Stimulated activated CD8-positive, alpha-beta memory T cell treated with anti-CD3 and anti-CD28 coated beads, Interleukin-12 subunit alpha, Interleukin-12 subunit beta, amount 100 ng/mL, for 4 hours (primary cell): ENCODE data around the gene SALL3.

Experiments used
- DNase-seq: peaks from one replicate; pipeline ENCODE4 v3.0.0-alpha.2; 2020; ENCODE audit warnings: low read depth

The SALL3 gene

GRCh38 chr18:79006106-79006795 is 26.6 kb downstream of the SALL3 start:
- DNase-seq = no peak

DNA sequence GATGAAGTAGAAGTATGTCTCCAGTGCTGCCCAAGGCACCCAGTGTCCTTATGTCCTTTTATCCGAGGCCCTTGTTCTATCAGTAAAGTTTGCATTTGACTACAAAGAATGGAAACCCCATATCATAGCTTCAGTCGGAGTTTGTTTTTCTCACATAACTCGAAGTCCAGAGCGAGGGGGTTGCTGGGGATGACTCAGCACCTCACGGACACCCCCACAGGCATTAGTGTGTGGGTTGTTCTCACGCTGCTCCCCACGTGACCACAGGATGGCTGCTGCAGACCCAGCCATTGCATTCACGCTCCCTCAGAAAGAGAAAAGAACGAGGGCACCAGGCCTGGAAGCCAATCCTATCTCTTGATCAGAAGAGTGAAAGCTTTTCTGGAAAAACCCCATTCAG is 27.8 kb downstream of the SALL3 start:
- DNase-seq = no peak

GRCh38 chr18:79008356-79008940 is 28.8 kb downstream of the SALL3 start:
- DNase-seq = no peak

GRCh38 chr18:79010802-79011201 is 31.2 kb downstream of the SALL3 start:
- no peak for DNase-seq

- no peak for DNase-seq
These were observed 31.8 kb downstream of the SALL3 start for GRCh38 chr18:79011300-79011870.

GRCh38 chr18:79013869-79014268 is 34.3 kb downstream of the SALL3 start:
- no peak for DNase-seq

- no peak for DNase-seq
These were observed 39.3 kb downstream of the SALL3 start for GRCh38 chr18:79018911-79019310.

DNA sequence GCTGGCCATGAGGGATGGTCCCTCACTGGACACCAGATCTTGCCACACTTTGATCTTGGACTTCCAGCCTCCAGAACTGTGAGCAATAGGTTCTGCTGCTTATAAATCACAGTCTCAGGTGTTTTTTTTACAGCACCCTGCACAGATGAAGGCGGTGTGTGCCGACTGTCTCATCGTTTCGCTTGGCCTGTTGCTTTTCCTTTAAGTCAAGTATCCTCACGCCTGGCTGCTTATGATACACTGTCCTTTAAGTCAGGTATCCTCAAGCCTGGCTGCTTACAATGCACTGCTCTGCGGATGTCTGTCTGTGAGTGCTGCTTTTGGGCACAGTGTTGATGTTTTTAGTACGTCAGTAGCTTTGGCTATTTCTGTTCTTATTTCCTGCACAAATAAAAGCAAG is 40.3 kb downstream of the SALL3 start:
- no peak for DNase-seq

- no peak for DNase-seq
These were observed 43.0 kb downstream of the SALL3 start for GRCh38 chr18:79022603-79023002.

DNA sequence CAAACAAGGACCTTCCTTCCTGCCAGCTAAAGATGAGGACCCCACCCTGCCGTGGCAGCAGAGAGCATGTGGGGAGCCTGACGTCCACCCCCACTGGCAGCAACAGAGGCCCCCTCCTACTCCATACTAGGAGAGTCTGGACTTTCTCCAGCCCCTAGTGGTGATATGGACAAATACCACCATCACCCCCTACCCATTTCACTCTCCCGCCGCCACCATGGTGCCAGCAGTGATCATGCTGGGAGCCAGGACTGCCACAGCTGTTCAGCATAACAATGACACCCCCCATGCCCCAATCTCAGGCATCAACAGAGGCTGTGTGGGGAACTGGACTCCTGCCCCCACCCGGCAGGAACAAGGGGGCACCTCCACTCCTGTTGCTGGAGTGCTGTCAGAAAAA is 46.9 kb downstream of the SALL3 start:
- no peak for DNase-seq

GRCh38 chr18:79030680-79031079 is 51.1 kb downstream of the SALL3 start:
- DNase-seq = no peak

DNA sequence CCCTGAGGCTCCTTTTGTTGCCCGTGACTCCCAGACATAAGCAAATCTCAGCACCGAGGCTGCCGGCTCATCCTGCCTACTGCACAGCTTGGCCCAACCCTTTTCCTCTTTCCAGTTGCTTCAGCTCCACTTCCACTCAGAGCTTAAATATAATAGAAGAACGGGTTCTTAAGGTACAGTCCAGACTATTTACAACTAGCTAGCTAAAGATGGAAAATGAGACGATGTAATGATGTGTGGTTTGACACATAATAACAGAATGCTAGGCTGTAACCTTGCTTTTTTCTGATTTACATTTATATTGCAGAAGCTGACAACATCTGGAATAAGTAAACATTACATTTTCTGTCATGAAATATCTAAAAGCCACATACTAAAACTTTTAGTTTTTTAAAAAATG is 62.7 kb downstream of the SALL3 start:
- DNase-seq = no peak

DNA sequence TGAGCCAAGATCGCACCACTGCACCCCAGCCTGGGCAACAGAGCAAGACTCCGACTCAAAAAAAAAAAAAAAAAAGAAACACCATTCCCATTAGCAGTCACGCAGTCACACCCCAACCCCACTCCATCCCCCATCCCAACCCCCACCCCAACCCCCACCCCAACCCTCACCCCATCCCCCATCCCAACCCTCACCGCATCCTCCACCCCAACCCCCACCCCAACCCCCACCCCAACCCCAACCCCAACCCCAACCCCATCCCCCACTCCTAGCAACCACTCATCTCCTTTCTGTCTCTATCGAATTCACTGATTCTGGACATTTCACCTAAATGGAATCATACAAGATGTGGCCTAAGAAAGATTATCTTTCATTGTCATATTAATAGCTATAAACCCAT is 63.7 kb downstream of the SALL3 start:
- no peak for DNase-seq

GRCh38 chr18:79046522-79046921 is 66.9 kb downstream of the SALL3 start:
- DNase-seq = no peak

- DNase-seq = no peak
These were observed 68.1 kb downstream of the SALL3 start for GRCh38 chr18:79047556-79048244.

- no peak for DNase-seq
These were observed 68.6 kb downstream of the SALL3 start for GRCh38 chr18:79048245-79048632.

GRCh38 chr18:79049506-79049905 is 69.9 kb downstream of the SALL3 start:
- no peak for DNase-seq
